Measurements from ENCODE around the gene BRD2. TPM values are rescaled to one million over a fixed set of nuclear protein-coding genes. Genes with fewer than 3 reads are reported as not detected.

Gene BRD2
- total RNA-seq, 1 experiment from 2014 or later, result 222 TPM

DNA sequence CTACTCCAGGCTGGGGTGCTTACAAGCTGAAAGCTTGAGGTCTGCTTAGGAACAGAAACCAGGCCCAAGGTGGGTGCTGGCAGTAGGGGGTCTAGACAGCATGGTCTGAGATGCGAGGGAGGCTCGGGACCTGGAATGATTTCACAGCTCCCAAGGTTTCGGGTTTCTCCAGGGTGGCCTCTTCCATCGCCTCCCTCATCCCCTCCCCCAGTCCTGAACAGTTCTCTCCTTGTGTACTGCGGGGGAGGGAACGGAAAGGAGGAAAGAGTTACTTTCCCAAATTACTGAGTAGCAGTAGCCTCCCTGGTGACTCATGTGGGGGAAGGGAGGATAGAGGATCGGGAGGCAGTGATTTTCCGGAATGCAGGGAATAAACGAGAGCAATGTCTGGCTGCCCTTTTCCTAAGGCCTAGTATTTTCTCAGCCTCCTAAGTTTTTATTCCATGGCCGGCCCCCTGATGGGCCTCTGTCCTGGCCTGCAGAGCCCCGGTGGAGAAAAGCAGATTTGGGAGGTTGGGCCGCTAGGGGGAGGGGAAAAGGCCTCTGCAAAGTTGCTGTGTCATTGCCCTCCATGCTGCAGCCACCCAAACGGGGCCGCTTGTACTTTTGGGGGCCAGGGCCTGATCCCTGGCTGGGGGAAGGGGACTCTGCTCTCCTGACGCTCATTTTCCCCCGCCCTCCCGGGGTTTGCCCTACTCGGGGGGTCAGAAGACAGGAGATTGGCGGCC is 1.5 kb downstream of the BRD2 start (continued):
- TF ChIP-seq, protein P1, sequence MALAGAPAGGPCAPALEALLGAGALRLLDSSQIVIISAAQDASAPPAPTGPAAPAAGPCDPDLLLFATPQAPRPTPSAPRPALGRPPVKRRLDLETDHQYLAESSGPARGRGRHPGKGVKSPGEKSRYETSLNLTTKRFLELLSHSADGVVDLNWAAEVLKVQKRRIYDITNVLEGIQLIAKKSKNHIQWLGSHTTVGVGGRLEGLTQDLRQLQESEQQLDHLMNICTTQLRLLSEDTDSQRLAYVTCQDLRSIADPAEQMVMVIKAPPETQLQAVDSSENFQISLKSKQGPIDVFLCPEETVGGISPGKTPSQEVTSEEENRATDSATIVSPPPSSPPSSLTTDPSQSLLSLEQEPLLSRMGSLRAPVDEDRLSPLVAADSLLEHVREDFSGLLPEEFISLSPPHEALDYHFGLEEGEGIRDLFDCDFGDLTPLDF (CRISPR knock-in tag; IDR thresholded peaks at IDR 0.05), result no peak; the same call in none of the 2 replicates
- no peak for TF ChIP-seq MXD4 (CRISPR knock-in tag; IDR thresholded peaks at IDR 0.05; ENCODE audit: borderline replicate concordance)
- TF ChIP-seq, protein P2, sequence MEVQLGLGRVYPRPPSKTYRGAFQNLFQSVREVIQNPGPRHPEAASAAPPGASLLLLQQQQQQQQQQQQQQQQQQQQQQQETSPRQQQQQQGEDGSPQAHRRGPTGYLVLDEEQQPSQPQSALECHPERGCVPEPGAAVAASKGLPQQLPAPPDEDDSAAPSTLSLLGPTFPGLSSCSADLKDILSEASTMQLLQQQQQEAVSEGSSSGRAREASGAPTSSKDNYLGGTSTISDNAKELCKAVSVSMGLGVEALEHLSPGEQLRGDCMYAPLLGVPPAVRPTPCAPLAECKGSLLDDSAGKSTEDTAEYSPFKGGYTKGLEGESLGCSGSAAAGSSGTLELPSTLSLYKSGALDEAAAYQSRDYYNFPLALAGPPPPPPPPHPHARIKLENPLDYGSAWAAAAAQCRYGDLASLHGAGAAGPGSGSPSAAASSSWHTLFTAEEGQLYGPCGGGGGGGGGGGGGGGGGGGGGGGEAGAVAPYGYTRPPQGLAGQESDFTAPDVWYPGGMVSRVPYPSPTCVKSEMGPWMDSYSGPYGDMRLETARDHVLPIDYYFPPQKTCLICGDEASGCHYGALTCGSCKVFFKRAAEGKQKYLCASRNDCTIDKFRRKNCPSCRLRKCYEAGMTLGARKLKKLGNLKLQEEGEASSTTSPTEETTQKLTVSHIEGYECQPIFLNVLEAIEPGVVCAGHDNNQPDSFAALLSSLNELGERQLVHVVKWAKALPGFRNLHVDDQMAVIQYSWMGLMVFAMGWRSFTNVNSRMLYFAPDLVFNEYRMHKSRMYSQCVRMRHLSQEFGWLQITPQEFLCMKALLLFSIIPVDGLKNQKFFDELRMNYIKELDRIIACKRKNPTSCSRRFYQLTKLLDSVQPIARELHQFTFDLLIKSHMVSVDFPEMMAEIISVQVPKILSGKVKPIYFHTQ (CRISPR knock-in tag; IDR thresholded peaks at IDR 0.05), result peak; percentile 83; the same call in 1 of the 2 replicates
- TF ChIP-seq ZNF138 (CRISPR knock-in tag; conservative IDR thresholded peaks at IDR 0.05), result no peak
- TF ChIP-seq, protein P3, sequence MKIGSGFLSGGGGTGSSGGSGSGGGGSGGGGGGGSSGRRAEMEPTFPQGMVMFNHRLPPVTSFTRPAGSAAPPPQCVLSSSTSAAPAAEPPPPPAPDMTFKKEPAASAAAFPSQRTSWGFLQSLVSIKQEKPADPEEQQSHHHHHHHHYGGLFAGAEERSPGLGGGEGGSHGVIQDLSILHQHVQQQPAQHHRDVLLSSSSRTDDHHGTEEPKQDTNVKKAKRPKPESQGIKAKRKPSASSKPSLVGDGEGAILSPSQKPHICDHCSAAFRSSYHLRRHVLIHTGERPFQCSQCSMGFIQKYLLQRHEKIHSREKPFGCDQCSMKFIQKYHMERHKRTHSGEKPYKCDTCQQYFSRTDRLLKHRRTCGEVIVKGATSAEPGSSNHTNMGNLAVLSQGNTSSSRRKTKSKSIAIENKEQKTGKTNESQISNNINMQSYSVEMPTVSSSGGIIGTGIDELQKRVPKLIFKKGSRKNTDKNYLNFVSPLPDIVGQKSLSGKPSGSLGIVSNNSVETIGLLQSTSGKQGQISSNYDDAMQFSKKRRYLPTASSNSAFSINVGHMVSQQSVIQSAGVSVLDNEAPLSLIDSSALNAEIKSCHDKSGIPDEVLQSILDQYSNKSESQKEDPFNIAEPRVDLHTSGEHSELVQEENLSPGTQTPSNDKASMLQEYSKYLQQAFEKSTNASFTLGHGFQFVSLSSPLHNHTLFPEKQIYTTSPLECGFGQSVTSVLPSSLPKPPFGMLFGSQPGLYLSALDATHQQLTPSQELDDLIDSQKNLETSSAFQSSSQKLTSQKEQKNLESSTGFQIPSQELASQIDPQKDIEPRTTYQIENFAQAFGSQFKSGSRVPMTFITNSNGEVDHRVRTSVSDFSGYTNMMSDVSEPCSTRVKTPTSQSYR (CRISPR knock-in tag; IDR thresholded peaks at IDR 0.05), result peak; percentile 60; the same call in 1 of the 2 replicates
- TF ChIP-seq ZNF416 (CRISPR knock-in tag; IDR thresholded peaks at IDR 0.05), result no peak
- no peak for TF ChIP-seq ZNF121 (CRISPR knock-in tag; IDR thresholded peaks at IDR 0.05)
- TF ChIP-seq, protein P4, sequence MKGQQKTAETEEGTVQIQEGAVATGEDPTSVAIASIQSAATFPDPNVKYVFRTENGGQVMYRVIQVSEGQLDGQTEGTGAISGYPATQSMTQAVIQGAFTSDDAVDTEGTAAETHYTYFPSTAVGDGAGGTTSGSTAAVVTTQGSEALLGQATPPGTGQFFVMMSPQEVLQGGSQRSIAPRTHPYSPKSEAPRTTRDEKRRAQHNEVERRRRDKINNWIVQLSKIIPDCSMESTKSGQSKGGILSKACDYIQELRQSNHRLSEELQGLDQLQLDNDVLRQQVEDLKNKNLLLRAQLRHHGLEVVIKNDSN (CRISPR knock-in tag; IDR thresholded peaks at IDR 0.05), result no peak; the same call in none of the 2 replicates
- TF ChIP-seq NFYB (CRISPR knock-in tag; conservative IDR thresholded peaks at IDR 0.05; ENCODE audit: low read depth), result no peak
- TF ChIP-seq, protein P5, sequence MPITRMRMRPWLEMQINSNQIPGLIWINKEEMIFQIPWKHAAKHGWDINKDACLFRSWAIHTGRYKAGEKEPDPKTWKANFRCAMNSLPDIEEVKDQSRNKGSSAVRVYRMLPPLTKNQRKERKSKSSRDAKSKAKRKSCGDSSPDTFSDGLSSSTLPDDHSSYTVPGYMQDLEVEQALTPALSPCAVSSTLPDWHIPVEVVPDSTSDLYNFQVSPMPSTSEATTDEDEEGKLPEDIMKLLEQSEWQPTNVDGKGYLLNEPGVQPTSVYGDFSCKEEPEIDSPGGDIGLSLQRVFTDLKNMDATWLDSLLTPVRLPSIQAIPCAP (CRISPR knock-in tag; IDR thresholded peaks at IDR 0.05), result no peak
- TF ChIP-seq IRF2 (CRISPR knock-in tag; IDR thresholded peaks at IDR 0.05; ENCODE audit: borderline replicate concordance, low read depth), result no peak
- peak; percentile 12; the same call in 1 of the 2 replicates for TF ChIP-seq TEAD4 (CRISPR knock-in tag; IDR thresholded peaks at IDR 0.05)
- no peak for TF ChIP-seq JAZF1 (CRISPR knock-in tag; IDR thresholded peaks at IDR 0.05)
- TF ChIP-seq ZNF423 (CRISPR knock-in tag; IDR thresholded peaks at IDR 0.05), result peak; percentile 69; the same call in 1 of the 2 replicates
- TF ChIP-seq, protein P6, sequence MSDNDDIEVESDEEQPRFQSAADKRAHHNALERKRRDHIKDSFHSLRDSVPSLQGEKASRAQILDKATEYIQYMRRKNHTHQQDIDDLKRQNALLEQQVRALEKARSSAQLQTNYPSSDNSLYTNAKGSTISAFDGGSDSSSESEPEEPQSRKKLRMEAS (CRISPR knock-in tag; IDR thresholded peaks at IDR 0.05), result no peak; the same call in 1 of the 2 replicates
- peak; percentile 98 for TF ChIP-seq NFE2L1 (CRISPR knock-in tag; IDR thresholded peaks at IDR 0.05)
- 0 out of 2 replicates have a peak, but pooled peaks have one; percentile 33 for TF ChIP-seq JUN (CRISPR knock-in tag; IDR thresholded peaks at IDR 0.05)
- no peak for TF ChIP-seq ZNF263 (CRISPR knock-in tag; IDR thresholded peaks at IDR 0.05; ENCODE audit: low read depth)
- TF ChIP-seq NFATC4 (CRISPR knock-in tag; IDR thresholded peaks at IDR 0.05), result peak; percentile 54
- TF ChIP-seq, protein P7, sequence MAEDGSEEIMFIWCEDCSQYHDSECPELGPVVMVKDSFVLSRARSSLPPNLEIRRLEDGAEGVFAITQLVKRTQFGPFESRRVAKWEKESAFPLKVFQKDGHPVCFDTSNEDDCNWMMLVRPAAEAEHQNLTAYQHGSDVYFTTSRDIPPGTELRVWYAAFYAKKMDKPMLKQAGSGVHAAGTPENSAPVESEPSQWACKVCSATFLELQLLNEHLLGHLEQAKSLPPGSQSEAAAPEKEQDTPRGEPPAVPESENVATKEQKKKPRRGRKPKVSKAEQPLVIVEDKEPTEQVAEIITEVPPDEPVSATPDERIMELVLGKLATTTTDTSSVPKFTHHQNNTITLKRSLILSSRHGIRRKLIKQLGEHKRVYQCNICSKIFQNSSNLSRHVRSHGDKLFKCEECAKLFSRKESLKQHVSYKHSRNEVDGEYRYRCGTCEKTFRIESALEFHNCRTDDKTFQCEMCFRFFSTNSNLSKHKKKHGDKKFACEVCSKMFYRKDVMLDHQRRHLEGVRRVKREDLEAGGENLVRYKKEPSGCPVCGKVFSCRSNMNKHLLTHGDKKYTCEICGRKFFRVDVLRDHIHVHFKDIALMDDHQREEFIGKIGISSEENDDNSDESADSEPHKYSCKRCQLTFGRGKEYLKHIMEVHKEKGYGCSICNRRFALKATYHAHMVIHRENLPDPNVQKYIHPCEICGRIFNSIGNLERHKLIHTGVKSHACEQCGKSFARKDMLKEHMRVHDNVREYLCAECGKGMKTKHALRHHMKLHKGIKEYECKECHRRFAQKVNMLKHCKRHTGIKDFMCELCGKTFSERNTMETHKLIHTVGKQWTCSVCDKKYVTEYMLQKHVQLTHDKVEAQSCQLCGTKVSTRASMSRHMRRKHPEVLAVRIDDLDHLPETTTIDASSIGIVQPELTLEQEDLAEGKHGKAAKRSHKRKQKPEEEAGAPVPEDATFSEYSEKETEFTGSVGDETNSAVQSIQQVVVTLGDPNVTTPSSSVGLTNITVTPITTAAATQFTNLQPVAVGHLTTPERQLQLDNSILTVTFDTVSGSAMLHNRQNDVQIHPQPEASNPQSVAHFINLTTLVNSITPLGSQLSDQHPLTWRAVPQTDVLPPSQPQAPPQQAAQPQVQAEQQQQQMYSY (CRISPR knock-in tag; IDR thresholded peaks at IDR 0.05), result no peak
- 0 out of 2 replicates have a peak, but pooled peaks have one; percentile 7 for TF ChIP-seq PRRX2 (CRISPR knock-in tag; IDR thresholded peaks at IDR 0.05)
- TF ChIP-seq, protein P8, sequence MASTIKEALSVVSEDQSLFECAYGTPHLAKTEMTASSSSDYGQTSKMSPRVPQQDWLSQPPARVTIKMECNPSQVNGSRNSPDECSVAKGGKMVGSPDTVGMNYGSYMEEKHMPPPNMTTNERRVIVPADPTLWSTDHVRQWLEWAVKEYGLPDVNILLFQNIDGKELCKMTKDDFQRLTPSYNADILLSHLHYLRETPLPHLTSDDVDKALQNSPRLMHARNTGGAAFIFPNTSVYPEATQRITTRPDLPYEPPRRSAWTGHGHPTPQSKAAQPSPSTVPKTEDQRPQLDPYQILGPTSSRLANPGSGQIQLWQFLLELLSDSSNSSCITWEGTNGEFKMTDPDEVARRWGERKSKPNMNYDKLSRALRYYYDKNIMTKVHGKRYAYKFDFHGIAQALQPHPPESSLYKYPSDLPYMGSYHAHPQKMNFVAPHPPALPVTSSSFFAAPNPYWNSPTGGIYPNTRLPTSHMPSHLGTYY (CRISPR knock-in tag; IDR thresholded peaks at IDR 0.05), result no peak; the same call in 1 of the 2 replicates
- TF ChIP-seq, protein P9, sequence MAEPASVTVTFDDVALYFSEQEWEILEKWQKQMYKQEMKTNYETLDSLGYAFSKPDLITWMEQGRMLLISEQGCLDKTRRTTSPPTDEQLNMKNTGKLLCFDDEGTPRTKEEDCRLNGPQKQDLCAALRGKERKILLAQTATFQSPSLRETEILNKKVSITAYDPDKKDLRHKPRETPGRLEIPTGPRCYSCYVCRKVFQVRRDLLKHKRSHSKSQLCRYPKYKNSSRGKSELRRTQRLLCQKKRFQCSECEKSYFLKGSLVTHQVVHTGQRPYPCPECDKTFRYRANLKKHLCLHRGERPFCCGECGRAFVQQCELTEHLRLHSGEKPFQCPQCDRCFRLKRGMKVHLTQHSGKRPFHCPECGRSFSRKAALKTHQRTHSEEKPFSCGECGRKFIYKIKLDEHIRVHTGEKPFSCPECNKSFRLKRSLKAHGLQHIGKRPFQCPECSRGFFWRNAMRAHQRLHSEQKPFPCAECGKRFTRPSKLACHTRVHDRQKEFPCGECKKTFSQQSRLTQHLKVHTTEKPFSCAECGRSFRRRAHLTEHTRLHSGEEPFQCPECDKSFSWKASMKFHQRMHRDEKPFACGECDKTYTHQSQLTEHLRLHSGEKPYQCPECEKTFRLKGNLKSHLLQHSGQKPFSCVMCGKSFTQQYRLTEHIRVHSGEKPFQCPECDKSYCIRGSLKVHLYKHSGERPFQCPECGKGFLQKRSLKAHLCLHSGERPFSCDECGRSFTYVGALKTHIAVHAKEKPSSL (CRISPR knock-in tag; conservative IDR thresholded peaks at IDR 0.05), result no peak

Data from WTC11 (cell line).